WTC11 (cell line): Measurements from ENCODE around the gene CGNL1. TPM values are rescaled to one million over a fixed set of nuclear protein-coding genes. Genes with fewer than 3 reads are reported as not detected.

ENCODE experiments used
- ATAC-seq: fragments of 200-7000 bp; cut with Tn5 transposase; 2 replicates; pipeline ENCODE4 v1.10.0; 2021; ENCODE audit warnings: mild to moderate bottlenecking, moderate library complexity
- CTCF ChIA-PET: fragments of 300-600 bp; sonication (Branson Sonifier 250); formaldehyde crosslinking; loops from one replicate; lab custom pipeline; 2021; ENCODE audit warnings: antibody characterized with exemption; lab: Charles Lee
- POLR2A ChIA-PET: fragments of 350-600 bp; sonication (Branson Sonifier 250); formaldehyde crosslinking; loops from one replicate; lab custom pipeline; 2021; ENCODE audit warnings: antibody characterized with exemption; lab: Charles Lee
- DNase-seq: peaks from one replicate; pipeline ENCODE4 v3.0.0; 2021; ENCODE audit warnings: low spot score
- H3K27ac Mint-ChIP-seq: 2 replicates; pipeline ENCODE4 v1.8.0; 2021; ENCODE audit warnings: mixed read lengths
- H3K27me3 Mint-ChIP-seq: 2 replicates; pipeline ENCODE4 v1.8.0; 2021; ENCODE audit warnings: low read depth, mild to moderate bottlenecking, moderate library complexity, mixed read lengths
- H3K36me3 Mint-ChIP-seq: 2 replicates; pipeline ENCODE4 v1.8.0; 2021; ENCODE audit warnings: mixed read lengths
- H3K4me1 Mint-ChIP-seq: 2 replicates; pipeline ENCODE4 v1.8.0; 2022; ENCODE audit warnings: mixed read lengths
- H3K4me3 Mint-ChIP-seq: 2 replicates; pipeline ENCODE4 v1.8.0; 2021; ENCODE audit warnings: mild to moderate bottlenecking, moderate library complexity, mixed read lengths
- H3K9me3 Mint-ChIP-seq: 2 replicates; pipeline ENCODE4 v1.8.0; 2021; ENCODE audit warnings: mixed read lengths
- JUN ChIP-seq: sonication (generic); formaldehyde crosslinking; IDR thresholded peaks from 2 replicates; pipeline ENCODE4 v1.8.0; 2023; ENCODE audit warnings: mild to moderate bottlenecking, missing genetic modification reagents
- MXD4 ChIP-seq: fragments of 250-450 bp; sonication (Bioruptor Pico); IDR thresholded peaks from 2 replicates; pipeline ENCODE4 v1.8.0; 2021; ENCODE audit warnings: mild to moderate bottlenecking, moderate library complexity, borderline replicate concordance
- NFE2L1 ChIP-seq: sonication (generic); formaldehyde crosslinking; IDR thresholded peaks from 2 replicates; pipeline ENCODE4 v1.8.1; 2023; ENCODE audit warnings: missing genetic modification reagents
- NR1H2 ChIP-seq: sonication (generic); formaldehyde crosslinking; IDR thresholded peaks from 2 replicates; pipeline ENCODE4 v1.9.0; 2021; ENCODE audit warnings: mild to moderate bottlenecking, moderate library complexity, missing genetic modification reagents
- RELA ChIP-seq: sonication (generic); formaldehyde crosslinking; IDR thresholded peaks from 2 replicates; pipeline ENCODE4 v1.8.1; 2022; ENCODE audit warnings: missing genetic modification reagents, mild to moderate bottlenecking, borderline replicate concordance
- TCF7 ChIP-seq: sonication (generic); formaldehyde crosslinking; IDR thresholded peaks from 2 replicates; pipeline ENCODE4 v1.8.0; 2022; ENCODE audit warnings: mild to moderate bottlenecking, low read depth, missing genetic modification reagents, moderate library complexity
- total RNA-seq: library from RNA; stranded (reverse); gene quantifications from 3 replicates; pipeline ENCODE4 v1.2.3, GENCODE V29; 2021
- TF ChIP-seq, protein P1 (sequence below): sonication (generic); formaldehyde crosslinking; IDR thresholded peaks from 2 replicates; pipeline ENCODE4 v1.8.0; 2022; ENCODE audit warnings: missing genetic modification reagents
- TF ChIP-seq, protein P2 (sequence below): sonication (generic); formaldehyde crosslinking; IDR thresholded peaks from 2 replicates; pipeline ENCODE4 v1.8.1; 2022; ENCODE audit warnings: mild to moderate bottlenecking, missing genetic modification reagents, moderate library complexity, borderline replicate concordance
- TF ChIP-seq, protein P3 (sequence below): sonication (generic); formaldehyde crosslinking; conservative IDR thresholded peaks from 2 replicates; pipeline ENCODE4 v1.8.1; 2022; ENCODE audit warnings: mild to moderate bottlenecking, missing genetic modification reagents
- TF ChIP-seq, protein P4 (sequence below): fragments of 250-450 bp; sonication (Bioruptor Pico); IDR thresholded peaks from 2 replicates; pipeline ENCODE4 v1.9.0; 2021; ENCODE audit warnings: moderate library complexity, mild to moderate bottlenecking, inconsistent platforms, borderline replicate concordance
- TF ChIP-seq, protein P5 (sequence below): fragments of 250-450 bp; sonication (Bioruptor Pico); IDR thresholded peaks from 2 replicates; pipeline ENCODE4 v2.1.2; 2022; ENCODE audit warnings: mild to moderate bottlenecking, moderate library complexity
- TF ChIP-seq, protein P6 (sequence below): sonication (generic); formaldehyde crosslinking; IDR thresholded peaks from 2 replicates; pipeline ENCODE4 v1.8.0; 2022; ENCODE audit warnings: mild to moderate bottlenecking, missing genetic modification reagents
- TF ChIP-seq, protein P7 (sequence below): sonication (generic); formaldehyde crosslinking; IDR thresholded peaks from 2 replicates; pipeline ENCODE4 v1.8.0; 2022; ENCODE audit warnings: mild to moderate bottlenecking, missing genetic modification reagents
- TF ChIP-seq, protein P8 (sequence below): fragments of 250-450 bp; sonication (Bioruptor Pico); IDR thresholded peaks from 2 replicates; pipeline ENCODE4 v1.9.0; 2021; ENCODE audit warnings: mild to moderate bottlenecking, borderline replicate concordance
- TF ChIP-seq, protein P9 (sequence below): sonication (generic); formaldehyde crosslinking; IDR thresholded peaks from 2 replicates; pipeline ENCODE4 v1.8.1; 2023; ENCODE audit warnings: mild to moderate bottlenecking, moderate library complexity, missing genetic modification reagents

CGNL1 gene
- total RNA-seq, 1 experiment from 2014 or later, result 57.3 TPM

DNA sequence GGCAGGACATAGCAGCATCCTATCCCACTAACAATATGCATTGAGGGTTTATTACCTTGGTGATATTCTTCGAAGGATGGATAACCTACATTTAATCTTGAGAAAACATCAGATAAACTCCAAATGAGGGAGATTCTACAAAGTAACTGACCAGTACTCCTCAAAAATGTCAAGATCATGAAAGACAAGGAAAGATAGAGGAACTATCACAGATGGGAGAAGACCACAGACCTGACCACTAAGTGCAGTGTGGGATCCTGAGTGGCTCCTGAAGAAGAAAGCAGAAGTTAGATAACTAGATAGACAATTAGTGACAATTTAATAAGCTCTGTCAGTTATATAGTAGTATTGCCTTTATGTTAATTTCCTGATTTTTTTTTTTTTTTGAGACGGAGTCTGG lies 17.7 kb upstream of the CGNL1 start (continued):
- TF ChIP-seq, protein P1, sequence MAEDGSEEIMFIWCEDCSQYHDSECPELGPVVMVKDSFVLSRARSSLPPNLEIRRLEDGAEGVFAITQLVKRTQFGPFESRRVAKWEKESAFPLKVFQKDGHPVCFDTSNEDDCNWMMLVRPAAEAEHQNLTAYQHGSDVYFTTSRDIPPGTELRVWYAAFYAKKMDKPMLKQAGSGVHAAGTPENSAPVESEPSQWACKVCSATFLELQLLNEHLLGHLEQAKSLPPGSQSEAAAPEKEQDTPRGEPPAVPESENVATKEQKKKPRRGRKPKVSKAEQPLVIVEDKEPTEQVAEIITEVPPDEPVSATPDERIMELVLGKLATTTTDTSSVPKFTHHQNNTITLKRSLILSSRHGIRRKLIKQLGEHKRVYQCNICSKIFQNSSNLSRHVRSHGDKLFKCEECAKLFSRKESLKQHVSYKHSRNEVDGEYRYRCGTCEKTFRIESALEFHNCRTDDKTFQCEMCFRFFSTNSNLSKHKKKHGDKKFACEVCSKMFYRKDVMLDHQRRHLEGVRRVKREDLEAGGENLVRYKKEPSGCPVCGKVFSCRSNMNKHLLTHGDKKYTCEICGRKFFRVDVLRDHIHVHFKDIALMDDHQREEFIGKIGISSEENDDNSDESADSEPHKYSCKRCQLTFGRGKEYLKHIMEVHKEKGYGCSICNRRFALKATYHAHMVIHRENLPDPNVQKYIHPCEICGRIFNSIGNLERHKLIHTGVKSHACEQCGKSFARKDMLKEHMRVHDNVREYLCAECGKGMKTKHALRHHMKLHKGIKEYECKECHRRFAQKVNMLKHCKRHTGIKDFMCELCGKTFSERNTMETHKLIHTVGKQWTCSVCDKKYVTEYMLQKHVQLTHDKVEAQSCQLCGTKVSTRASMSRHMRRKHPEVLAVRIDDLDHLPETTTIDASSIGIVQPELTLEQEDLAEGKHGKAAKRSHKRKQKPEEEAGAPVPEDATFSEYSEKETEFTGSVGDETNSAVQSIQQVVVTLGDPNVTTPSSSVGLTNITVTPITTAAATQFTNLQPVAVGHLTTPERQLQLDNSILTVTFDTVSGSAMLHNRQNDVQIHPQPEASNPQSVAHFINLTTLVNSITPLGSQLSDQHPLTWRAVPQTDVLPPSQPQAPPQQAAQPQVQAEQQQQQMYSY (CRISPR knock-in tag), result no peak
- TF ChIP-seq, protein P2, sequence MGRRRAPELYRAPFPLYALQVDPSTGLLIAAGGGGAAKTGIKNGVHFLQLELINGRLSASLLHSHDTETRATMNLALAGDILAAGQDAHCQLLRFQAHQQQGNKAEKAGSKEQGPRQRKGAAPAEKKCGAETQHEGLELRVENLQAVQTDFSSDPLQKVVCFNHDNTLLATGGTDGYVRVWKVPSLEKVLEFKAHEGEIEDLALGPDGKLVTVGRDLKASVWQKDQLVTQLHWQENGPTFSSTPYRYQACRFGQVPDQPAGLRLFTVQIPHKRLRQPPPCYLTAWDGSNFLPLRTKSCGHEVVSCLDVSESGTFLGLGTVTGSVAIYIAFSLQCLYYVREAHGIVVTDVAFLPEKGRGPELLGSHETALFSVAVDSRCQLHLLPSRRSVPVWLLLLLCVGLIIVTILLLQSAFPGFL (CRISPR knock-in tag), result no peak
- TF ChIP-seq MXD4 (CRISPR knock-in tag) (no peak), NR1H2 (no peak), RELA (CRISPR knock-in tag) (no peak)
- TF ChIP-seq, protein P3, sequence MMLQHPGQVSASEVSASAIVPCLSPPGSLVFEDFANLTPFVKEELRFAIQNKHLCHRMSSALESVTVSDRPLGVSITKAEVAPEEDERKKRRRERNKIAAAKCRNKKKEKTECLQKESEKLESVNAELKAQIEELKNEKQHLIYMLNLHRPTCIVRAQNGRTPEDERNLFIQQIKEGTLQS (CRISPR knock-in tag), result no peak
- TF ChIP-seq, protein P4, sequence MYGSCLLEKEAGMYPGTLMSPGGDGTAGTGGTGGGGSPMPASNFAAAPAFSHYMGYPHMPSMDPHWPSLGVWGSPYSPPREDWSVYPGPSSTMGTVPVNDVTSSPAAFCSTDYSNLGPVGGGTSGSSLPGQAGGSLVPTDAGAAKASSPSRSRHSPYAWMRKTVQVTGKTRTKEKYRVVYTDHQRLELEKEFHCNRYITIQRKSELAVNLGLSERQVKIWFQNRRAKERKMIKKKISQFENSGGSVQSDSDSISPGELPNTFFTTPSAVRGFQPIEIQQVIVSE (CRISPR knock-in tag), result no peak
- TF ChIP-seq, protein P5, sequence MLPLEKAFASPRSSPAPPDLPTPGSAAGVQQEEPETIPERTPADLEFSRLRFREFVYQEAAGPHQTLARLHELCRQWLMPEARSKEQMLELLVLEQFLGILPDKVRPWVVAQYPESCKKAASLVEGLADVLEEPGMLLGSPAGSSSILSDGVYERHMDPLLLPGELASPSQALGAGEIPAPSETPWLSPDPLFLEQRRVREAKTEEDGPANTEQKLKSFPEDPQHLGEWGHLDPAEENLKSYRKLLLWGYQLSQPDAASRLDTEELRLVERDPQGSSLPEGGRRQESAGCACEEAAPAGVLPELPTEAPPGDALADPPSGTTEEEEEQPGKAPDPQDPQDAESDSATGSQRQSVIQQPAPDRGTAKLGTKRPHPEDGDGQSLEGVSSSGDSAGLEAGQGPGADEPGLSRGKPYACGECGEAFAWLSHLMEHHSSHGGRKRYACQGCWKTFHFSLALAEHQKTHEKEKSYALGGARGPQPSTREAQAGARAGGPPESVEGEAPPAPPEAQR (CRISPR knock-in tag), result no peak

DNA sequence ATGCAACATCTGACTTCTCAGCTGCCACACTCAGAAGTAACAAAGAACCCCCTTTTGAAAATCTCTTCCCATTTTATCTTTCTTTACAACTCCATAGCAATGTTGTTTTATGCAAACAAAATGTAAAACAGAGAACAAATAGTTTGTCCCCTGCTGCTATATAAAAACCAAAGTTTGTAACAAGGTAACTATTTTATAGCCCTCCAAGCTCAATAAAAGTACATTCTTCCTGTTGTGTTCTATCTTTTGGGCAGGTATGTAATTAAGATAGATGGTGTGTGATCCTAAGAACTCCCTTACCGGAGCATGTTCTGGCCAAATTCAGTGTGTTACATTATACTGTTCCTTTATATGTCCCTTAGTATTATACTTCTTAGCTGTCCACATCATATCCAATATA lies 12.6 kb upstream of the CGNL1 start:
- ChIA-PET CTCF (interaction anchor here (0.9 to 5.1 kb wide), 18 partner anchors 8 to 184 kb away, joined by 3 to 32 read pairs (median 6); partner anchors contain the start of gene CGNL1), POLR2A (interaction anchor here (1.3 kb wide), 2 partner anchors 13 to 145 kb away, joined by 3 read pairs; partner anchors contain the start of gene CGNL1)
- Mint-ChIP-seq H3K36me3 (no peaks in the 10 kb centered on the region), H3K4me3 (peak overlapping the region; percentile 24), H3K27me3 (no peaks in the 10 kb centered on the region; the same call in 1 of the 2 replicates), H3K4me1 (peaks cover 26% of the 10 kb centered on the region), H3K9me3 (no peaks in the 10 kb centered on the region), H3K27ac (peak overlapping the region; percentile 81)
- ATAC-seq, result peak; percentile 9; the same call in 1 of the 2 replicates
- DNase-seq, result no peak
- TF ChIP-seq JUN (CRISPR knock-in tag) (no peak), TCF7 (CRISPR knock-in tag) (no peak), NFE2L1 (CRISPR knock-in tag) (no peak)
- TF ChIP-seq, protein P6, sequence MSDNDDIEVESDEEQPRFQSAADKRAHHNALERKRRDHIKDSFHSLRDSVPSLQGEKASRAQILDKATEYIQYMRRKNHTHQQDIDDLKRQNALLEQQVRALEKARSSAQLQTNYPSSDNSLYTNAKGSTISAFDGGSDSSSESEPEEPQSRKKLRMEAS, result no peak
- TF ChIP-seq, protein P7, sequence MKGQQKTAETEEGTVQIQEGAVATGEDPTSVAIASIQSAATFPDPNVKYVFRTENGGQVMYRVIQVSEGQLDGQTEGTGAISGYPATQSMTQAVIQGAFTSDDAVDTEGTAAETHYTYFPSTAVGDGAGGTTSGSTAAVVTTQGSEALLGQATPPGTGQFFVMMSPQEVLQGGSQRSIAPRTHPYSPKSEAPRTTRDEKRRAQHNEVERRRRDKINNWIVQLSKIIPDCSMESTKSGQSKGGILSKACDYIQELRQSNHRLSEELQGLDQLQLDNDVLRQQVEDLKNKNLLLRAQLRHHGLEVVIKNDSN, result no peak
- TF ChIP-seq, protein P1 (CRISPR knock-in tag), result no peak
- TF ChIP-seq, protein P8, sequence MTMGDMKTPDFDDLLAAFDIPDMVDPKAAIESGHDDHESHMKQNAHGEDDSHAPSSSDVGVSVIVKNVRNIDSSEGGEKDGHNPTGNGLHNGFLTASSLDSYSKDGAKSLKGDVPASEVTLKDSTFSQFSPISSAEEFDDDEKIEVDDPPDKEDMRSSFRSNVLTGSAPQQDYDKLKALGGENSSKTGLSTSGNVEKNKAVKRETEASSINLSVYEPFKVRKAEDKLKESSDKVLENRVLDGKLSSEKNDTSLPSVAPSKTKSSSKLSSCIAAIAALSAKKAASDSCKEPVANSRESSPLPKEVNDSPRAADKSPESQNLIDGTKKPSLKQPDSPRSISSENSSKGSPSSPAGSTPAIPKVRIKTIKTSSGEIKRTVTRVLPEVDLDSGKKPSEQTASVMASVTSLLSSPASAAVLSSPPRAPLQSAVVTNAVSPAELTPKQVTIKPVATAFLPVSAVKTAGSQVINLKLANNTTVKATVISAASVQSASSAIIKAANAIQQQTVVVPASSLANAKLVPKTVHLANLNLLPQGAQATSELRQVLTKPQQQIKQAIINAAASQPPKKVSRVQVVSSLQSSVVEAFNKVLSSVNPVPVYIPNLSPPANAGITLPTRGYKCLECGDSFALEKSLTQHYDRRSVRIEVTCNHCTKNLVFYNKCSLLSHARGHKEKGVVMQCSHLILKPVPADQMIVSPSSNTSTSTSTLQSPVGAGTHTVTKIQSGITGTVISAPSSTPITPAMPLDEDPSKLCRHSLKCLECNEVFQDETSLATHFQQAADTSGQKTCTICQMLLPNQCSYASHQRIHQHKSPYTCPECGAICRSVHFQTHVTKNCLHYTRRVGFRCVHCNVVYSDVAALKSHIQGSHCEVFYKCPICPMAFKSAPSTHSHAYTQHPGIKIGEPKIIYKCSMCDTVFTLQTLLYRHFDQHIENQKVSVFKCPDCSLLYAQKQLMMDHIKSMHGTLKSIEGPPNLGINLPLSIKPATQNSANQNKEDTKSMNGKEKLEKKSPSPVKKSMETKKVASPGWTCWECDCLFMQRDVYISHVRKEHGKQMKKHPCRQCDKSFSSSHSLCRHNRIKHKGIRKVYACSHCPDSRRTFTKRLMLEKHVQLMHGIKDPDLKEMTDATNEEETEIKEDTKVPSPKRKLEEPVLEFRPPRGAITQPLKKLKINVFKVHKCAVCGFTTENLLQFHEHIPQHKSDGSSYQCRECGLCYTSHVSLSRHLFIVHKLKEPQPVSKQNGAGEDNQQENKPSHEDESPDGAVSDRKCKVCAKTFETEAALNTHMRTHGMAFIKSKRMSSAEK (CRISPR knock-in tag), result no peak
- TF ChIP-seq, protein P9, sequence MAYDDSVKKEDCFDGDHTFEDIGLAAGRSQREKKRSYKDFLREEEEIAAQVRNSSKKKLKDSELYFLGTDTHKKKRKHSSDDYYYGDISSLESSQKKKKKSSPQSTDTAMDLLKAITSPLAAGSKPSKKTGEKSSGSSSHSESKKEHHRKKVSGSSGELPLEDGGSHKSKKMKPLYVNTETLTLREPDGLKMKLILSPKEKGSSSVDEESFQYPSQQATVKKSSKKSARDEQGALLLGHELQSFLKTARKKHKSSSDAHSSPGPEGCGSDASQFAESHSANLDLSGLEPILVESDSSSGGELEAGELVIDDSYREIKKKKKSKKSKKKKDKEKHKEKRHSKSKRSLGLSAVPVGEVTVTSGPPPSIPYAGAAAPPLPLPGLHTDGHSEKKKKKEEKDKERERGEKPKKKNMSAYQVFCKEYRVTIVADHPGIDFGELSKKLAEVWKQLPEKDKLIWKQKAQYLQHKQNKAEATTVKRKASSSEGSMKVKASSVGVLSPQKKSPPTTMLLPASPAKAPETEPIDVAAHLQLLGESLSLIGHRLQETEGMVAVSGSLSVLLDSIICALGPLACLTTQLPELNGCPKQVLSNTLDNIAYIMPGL, result no peak
- TF ChIP-seq, protein P3 (CRISPR knock-in tag), result no peak
